ENCODE results near the gene SLC5A8. TPM values are rescaled to one million over a fixed set of nuclear protein-coding genes. Genes with fewer than 3 reads are reported as not detected.

SLC5A8 gene
- total RNA-seq, 2 experiments from 2014 or later: not detected

DNA sequence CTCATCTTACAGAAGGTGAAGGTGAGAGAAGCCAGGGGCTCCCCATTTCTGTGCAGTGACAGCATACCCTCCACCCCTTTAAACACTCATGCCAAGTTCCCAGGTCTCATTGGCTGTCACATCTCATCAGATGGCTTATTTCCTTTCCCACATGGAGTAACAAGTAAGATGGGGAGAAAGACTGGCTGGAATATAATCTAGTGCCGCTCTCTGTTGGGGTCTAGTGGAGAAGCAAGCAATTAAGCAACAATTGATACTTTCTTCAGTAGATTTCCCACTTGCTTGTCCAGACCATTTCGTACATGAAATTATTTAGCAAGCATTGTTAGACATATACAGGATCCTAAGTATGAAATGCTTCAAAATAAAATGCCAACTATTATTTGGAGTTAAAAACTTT is 92.2 kb downstream of the SLC5A8 start:
- Mint-ChIP-seq H3K4me3 (no peak overlapping the region), H3K4me1 (ENCODE audit: low read depth) (no peaks in the 10 kb centered on the region), H3K27ac (no peak overlapping the region), H3K27me3 (no peaks in the 10 kb centered on the region), H3K36me3 (ENCODE audit: low read depth) (no peaks in the 10 kb centered on the region), H3K9me3 (peaks cover 6% of the 10 kb centered on the region)
- TF ChIP-seq CTCF (IDR thresholded peaks at IDR 0.05): no peak
- Histone ChIP-seq H3K27ac (ENCODE audit: low read depth in 1 of 2, low read length in 2 of 2) (no peak overlapping the region), H3K4me3 (ENCODE audit: low read length) (no peak overlapping the region), H3K36me3 (ENCODE audit: insufficient read depth, low read length) (no peaks in the 10 kb centered on the region), H3K27me3 (ENCODE audit: control insufficient read depth in 1 of 2, insufficient read depth in 2 of 2, low read length in 2 of 2) (no peaks in the 10 kb centered on the region), H3K9me3 (ENCODE audit: control insufficient read depth in 1 of 2, insufficient read depth in 1 of 2, low read length in 2 of 2) (peaks cover 0 to 8% of the 10 kb centered on the region in 2 experiments), H3K4me1 (ENCODE audit: insufficient read depth, low read length) (no peaks in the 10 kb centered on the region)
- CTCF ChIA-PET: no interaction called here
- ATAC-seq (ENCODE audit: poor library complexity) (no peak), DNase-seq (no peak)
- intact Hi-C loops (cut with DNase I, micrococcal nuclease): no loop called here
- POLR2A ChIA-PET: no interaction called here

GRCh38 chr12:101116911-101117310 is 93.1 kb downstream of the SLC5A8 start:
- H3K4me3 Mint-ChIP-seq: no peak overlapping the region
- no peak overlapping the region for H3K27ac ChIP-seq (ENCODE audit: low read depth in 1 of 2, low read length in 2 of 2)
- H3K4me1 ChIP-seq (ENCODE audit: insufficient read depth, low read length): no peaks in the 10 kb centered on the region
- H3K36me3 Mint-ChIP-seq (ENCODE audit: low read depth): no peaks in the 10 kb centered on the region
- no peaks in the 10 kb centered on the region for H3K27me3 Mint-ChIP-seq
- no peak for TF ChIP-seq CTCF (IDR thresholded peaks at IDR 0.05)
- ChIA-PET CTCF (no interaction called here), POLR2A (no interaction called here)
- H3K9me3 Mint-ChIP-seq: peaks cover 6% of the 10 kb centered on the region
- ATAC-seq (ENCODE audit: poor library complexity): no peak
- H3K9me3 ChIP-seq (ENCODE audit: control insufficient read depth in 1 of 2, insufficient read depth in 1 of 2, low read length in 2 of 2): peaks cover 0 to 8% of the 10 kb centered on the region in 2 experiments
- H3K27me3 ChIP-seq (ENCODE audit: control insufficient read depth in 1 of 2, insufficient read depth in 2 of 2, low read length in 2 of 2): no peaks in the 10 kb centered on the region
- DNase-seq: no peak
- no peaks in the 10 kb centered on the region for H3K4me1 Mint-ChIP-seq (ENCODE audit: low read depth)
- H3K4me3 ChIP-seq (ENCODE audit: low read length): no peak overlapping the region
- intact Hi-C loops (cut with DNase I, micrococcal nuclease): no loop called here
- H3K36me3 ChIP-seq (ENCODE audit: insufficient read depth, low read length): no peaks in the 10 kb centered on the region
- H3K27ac Mint-ChIP-seq: no peak overlapping the region

DNA sequence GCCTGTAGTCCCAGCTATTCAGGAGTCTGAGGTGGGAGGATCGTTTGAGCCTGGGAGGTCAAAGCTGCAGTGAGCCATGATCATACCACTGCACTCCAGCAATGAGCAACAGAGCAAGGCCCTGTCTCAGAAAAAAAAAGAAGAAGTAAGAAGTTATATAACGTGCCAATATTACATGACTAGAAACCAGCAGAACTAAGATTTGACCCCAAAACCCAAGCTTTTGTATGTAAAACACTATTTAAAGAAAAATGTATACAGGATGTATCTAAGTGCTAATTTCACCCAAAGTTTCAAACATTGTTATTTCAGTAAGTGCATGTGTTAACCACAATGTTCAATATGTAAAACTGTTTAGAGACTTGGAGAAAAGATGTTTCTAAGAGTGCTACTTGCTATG is 94.7 kb downstream of the SLC5A8 start:
- intact Hi-C loops (cut with DNase I, micrococcal nuclease): no loop called here
- H3K36me3 ChIP-seq (ENCODE audit: insufficient read depth, low read length): no peaks in the 10 kb centered on the region
- ChIA-PET POLR2A (no interaction called here), CTCF (interaction anchor here (0.6 kb wide), 1 partner anchor 80 kb away, joined by 4 read pairs; no protein-coding TSS in a partner anchor)
- Mint-ChIP-seq H3K9me3 (no peaks in the 10 kb centered on the region), H3K4me3 (no peak overlapping the region), H3K27ac (no peak overlapping the region), H3K27me3 (no peaks in the 10 kb centered on the region), H3K36me3 (ENCODE audit: low read depth) (no peaks in the 10 kb centered on the region), H3K4me1 (ENCODE audit: low read depth) (no peaks in the 10 kb centered on the region)
- H3K9me3 ChIP-seq (ENCODE audit: control insufficient read depth in 1 of 2, insufficient read depth in 1 of 2, low read length in 2 of 2): peaks cover 0 to 3% of the 10 kb centered on the region in 2 experiments
- no peak for DNase-seq
- no peak for ATAC-seq (ENCODE audit: poor library complexity)
- no peak overlapping the region for H3K4me3 ChIP-seq (ENCODE audit: low read length)
- no peaks in the 10 kb centered on the region for H3K4me1 ChIP-seq (ENCODE audit: insufficient read depth, low read length)
- no peaks in the 10 kb centered on the region for H3K27me3 ChIP-seq (ENCODE audit: control insufficient read depth in 1 of 2, insufficient read depth in 2 of 2, low read length in 2 of 2)
- no peak for TF ChIP-seq CTCF (IDR thresholded peaks at IDR 0.05)
- no peak overlapping the region for H3K27ac ChIP-seq (ENCODE audit: low read depth in 1 of 2, low read length in 2 of 2)

All from CD4-positive, alpha-beta T cell (primary cell).